Activated naive CD4-positive, alpha-beta T cell treated with anti-CD3 and anti-CD28 coated beads, Interleukin-2, amount 50 U/mL, for 24 hours (primary cell): Measurements from ENCODE around the gene TRNAU1AP.
"Not testable (repeated sequence)": the region's sequence is repeated elsewhere in the genome, so short reads cannot be mapped to it uniquely, and the experiment has no call there.

Experiments
- H3K27ac Mint-ChIP-seq: one replicate; pipeline ENCODE4 v1.8.0; 2021; ENCODE audit warnings: mild to moderate bottlenecking, mixed read lengths
- H3K27me3 Mint-ChIP-seq: one replicate; pipeline ENCODE4 v1.8.0; 2021; ENCODE audit warnings: mixed read lengths
- H3K36me3 Mint-ChIP-seq: one replicate; pipeline ENCODE4 v1.8.0; 2021; ENCODE audit warnings: mixed read lengths
- H3K4me1 Mint-ChIP-seq: one replicate; pipeline ENCODE4 v1.8.0; 2021; ENCODE audit warnings: mixed read lengths
- H3K4me3 Mint-ChIP-seq: one replicate; pipeline ENCODE4 v1.8.0; 2021; ENCODE audit warnings: mild to moderate bottlenecking, mixed read lengths
- H3K9me3 Mint-ChIP-seq: one replicate; pipeline ENCODE4 v1.8.0; 2021; ENCODE audit warnings: mixed read lengths

TRNAU1AP gene

GRCh38 chr1:28518000-28518744 lies 34.7 kb upstream of the TRNAU1AP start:
- Mint-ChIP-seq H3K4me1 (peaks cover 32% of the 10 kb centered on the region), H3K27me3 (no peaks in the 10 kb centered on the region), H3K27ac (peak overlapping the region; percentile 95), H3K9me3 (no peaks in the 10 kb centered on the region), H3K4me3 (peak overlapping the region; percentile 90), H3K36me3 (peaks cover 6% of the 10 kb centered on the region)

- peak overlapping the region; percentile 66 for H3K27ac Mint-ChIP-seq
- H3K27me3 Mint-ChIP-seq, result no peaks in the 10 kb centered on the region
- no peaks in the 10 kb centered on the region for H3K9me3 Mint-ChIP-seq
- H3K4me3 Mint-ChIP-seq, result peak overlapping the region; percentile 90
- H3K36me3 Mint-ChIP-seq, result peaks cover 6% of the 10 kb centered on the region
- H3K4me1 Mint-ChIP-seq, result peaks cover 32% of the 10 kb centered on the region
These were observed 34.0 kb upstream of the TRNAU1AP start for GRCh38 chr1:28518745-28519341.

- Mint-ChIP-seq H3K36me3 (peaks cover 3% of the 10 kb centered on the region), H3K4me1 (peaks cover 28% of the 10 kb centered on the region), H3K27ac (peak overlapping the region; percentile 68), H3K4me3 (peak overlapping the region; percentile 58), H3K9me3 (no peaks in the 10 kb centered on the region), H3K27me3 (no peaks in the 10 kb centered on the region)
These were observed 32.7 kb upstream of the TRNAU1AP start for GRCh38 chr1:28519946-28520725.

GRCh38 chr1:28520796-28521195 lies 32.1 kb upstream of the TRNAU1AP start:
- H3K27ac Mint-ChIP-seq, H3K4me3 Mint-ChIP-seq, H3K9me3 Mint-ChIP-seq, H3K36me3 Mint-ChIP-seq, H3K27me3 Mint-ChIP-seq: not testable (repeated sequence)
- H3K4me1 Mint-ChIP-seq, result peaks cover 28% of the 10 kb centered on the region

DNA sequence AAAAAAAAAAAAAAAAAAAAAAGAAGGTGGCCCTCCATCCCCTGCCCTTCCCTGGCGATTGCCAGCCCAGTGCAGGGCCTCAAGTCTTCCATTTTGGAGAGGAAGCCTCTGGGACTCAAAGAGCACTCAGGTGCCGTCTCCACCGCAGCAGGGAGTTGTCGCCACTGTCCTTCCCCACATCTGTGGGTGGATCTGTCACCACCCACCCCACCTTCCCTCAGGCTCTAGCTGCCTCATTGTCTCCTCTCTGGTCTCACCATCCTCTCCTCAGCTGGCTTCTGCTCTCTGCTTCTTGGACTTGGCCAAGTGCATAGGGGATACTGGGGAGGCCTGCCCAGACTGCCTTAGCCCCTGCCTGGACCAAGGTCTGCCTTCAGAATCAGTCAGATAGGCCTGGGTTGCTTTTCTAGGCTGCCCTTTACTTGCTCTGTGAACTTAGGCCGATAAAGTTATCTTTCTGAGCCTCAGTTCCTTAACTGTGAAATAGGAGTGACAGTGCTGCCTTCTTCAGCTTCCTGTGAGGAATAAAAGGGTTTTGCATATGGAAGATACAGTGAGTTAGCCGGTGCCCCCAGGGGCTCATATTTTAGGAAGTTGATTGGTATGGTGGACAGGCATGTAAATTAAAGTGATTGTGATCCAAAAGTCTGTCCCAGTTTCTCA lies 31.3 kb upstream of the TRNAU1AP start:
- Mint-ChIP-seq H3K4me1 (peaks cover 26% of the 10 kb centered on the region), H3K27me3 (no peaks in the 10 kb centered on the region), H3K36me3 (peaks cover 3% of the 10 kb centered on the region), H3K9me3 (no peaks in the 10 kb centered on the region), H3K4me3 (no peak overlapping the region), H3K27ac (peak overlapping the region; percentile 18)

GRCh38 chr1:28522537-28522936 lies 30.3 kb upstream of the TRNAU1AP start:
- not testable (repeated sequence) for H3K27me3 Mint-ChIP-seq, H3K9me3 Mint-ChIP-seq, H3K4me3 Mint-ChIP-seq, H3K36me3 Mint-ChIP-seq
- Mint-ChIP-seq H3K27ac (peak overlapping the region; percentile 83), H3K4me1 (peaks cover 19% of the 10 kb centered on the region)

DNA sequence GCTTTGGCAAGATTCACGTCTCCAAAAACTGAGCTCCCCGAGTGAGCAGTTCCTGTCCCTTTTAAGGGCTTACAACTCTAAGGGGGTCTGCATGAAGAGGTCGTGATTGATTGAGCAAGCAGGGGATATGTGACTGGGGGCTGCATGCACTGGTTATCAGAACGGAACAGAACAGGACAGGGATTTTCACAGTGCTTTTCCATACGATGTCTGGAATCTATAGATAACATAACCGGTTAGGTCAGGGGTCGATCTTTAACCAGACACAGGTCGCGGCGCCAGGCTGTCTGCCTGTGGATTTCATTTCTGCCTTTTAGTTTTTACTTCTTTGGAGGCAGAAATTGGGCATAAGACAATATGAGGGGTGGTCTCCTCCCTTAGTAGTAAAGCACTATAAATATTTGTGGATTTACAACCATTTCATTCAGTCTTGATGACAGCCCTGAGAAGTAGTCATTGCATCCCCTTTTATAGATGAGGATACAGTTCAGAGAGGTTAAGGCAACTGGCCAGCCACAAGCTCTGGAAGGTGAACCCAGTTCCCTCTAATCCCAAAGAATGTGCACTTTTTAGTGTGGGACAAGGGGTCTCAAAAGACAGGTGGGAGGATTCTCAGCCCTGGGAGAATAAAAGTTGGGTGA lies 27.8 kb upstream of the TRNAU1AP start:
- not testable (repeated sequence) for H3K4me1 Mint-ChIP-seq, H3K4me3 Mint-ChIP-seq, H3K9me3 Mint-ChIP-seq, H3K27me3 Mint-ChIP-seq, H3K36me3 Mint-ChIP-seq, H3K27ac Mint-ChIP-seq

- H3K27me3 Mint-ChIP-seq, result no peaks in the 10 kb centered on the region
- no peak overlapping the region for H3K27ac Mint-ChIP-seq
- peaks cover 6% of the 10 kb centered on the region for H3K36me3 Mint-ChIP-seq
- no peak overlapping the region for H3K4me3 Mint-ChIP-seq
- peaks cover 5% of the 10 kb centered on the region for H3K4me1 Mint-ChIP-seq
- H3K9me3 Mint-ChIP-seq, result no peaks in the 10 kb centered on the region
These were observed 26.0 kb upstream of the TRNAU1AP start for GRCh38 chr1:28526886-28527285.

DNA sequence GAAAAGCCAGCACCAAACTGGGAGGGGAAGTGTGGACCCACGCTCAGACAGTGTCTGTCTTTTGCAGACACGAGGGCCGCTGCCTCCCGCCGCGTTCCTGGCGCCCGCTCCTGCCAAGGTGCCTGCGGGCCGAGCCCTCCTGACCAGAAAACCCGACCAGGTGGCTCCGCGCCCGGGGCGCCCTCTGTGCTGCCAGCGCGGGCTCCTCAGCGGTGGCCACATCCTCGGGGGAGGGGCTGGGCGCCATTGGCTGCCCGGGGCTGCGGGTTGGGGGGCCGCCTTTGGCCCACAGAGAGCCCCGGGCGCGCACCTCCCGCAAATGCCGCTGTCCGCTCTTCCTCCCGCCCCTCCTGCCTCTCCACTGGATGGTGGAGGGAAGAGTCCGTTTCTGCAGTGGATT lies 22.4 kb upstream of the TRNAU1AP start:
- no peaks in the 10 kb centered on the region for H3K9me3 Mint-ChIP-seq
- H3K27ac Mint-ChIP-seq, result no peak overlapping the region
- H3K4me1 Mint-ChIP-seq, result no peaks in the 10 kb centered on the region
- H3K27me3 Mint-ChIP-seq, result no peaks in the 10 kb centered on the region
- H3K36me3 Mint-ChIP-seq, result peaks cover 11% of the 10 kb centered on the region
- no peak overlapping the region for H3K4me3 Mint-ChIP-seq

DNA sequence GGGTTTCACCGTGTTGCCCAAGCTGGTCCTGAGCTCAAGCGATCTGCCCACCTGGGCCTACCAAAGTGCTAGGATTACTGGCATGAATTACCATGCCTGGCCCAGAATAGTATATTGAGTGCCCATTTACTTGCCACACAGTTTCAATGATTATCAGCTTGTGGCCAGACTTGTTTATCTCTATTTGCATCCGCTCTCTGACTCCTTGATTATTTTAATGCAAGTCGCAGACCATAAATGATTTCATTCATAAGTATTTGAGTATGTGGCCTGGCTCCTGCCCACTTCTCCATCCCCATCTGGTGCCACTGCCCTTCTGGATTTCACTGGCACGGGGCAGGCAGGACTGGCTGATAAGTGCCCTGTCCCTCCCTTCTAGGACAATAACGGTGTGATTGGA lies 18.2 kb upstream of the TRNAU1AP start:
- peaks cover 13% of the 10 kb centered on the region for H3K36me3 Mint-ChIP-seq
- H3K9me3 Mint-ChIP-seq, result no peaks in the 10 kb centered on the region
- H3K27ac Mint-ChIP-seq, result no peak overlapping the region
- H3K4me3 Mint-ChIP-seq, result no peak overlapping the region
- H3K27me3 Mint-ChIP-seq, result no peaks in the 10 kb centered on the region
- no peaks in the 10 kb centered on the region for H3K4me1 Mint-ChIP-seq

DNA sequence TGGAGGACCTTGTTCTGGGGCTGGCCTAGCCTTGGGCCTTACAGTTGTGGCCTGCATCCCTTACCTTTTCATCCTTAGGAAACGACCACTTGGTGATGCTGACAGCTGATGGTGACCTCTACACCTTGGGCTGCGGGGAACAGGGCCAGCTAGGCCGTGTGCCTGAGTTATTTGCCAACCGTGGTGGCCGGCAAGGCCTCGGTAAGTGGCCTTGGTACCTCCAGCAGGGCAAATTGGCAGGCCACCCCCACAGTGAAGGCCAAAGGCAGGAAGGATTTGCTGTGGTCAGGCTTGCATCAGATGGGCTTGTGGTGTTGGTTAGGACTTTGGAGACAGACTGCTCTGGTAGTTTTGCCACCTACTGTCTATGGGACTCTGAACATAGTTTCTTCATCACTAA lies 17.7 kb upstream of the TRNAU1AP start:
- no peaks in the 10 kb centered on the region for H3K9me3 Mint-ChIP-seq
- no peak overlapping the region for H3K4me3 Mint-ChIP-seq
- H3K27ac Mint-ChIP-seq, result no peak overlapping the region
- peaks cover 13% of the 10 kb centered on the region for H3K36me3 Mint-ChIP-seq
- H3K27me3 Mint-ChIP-seq, result no peaks in the 10 kb centered on the region
- H3K4me1 Mint-ChIP-seq, result no peaks in the 10 kb centered on the region

DNA sequence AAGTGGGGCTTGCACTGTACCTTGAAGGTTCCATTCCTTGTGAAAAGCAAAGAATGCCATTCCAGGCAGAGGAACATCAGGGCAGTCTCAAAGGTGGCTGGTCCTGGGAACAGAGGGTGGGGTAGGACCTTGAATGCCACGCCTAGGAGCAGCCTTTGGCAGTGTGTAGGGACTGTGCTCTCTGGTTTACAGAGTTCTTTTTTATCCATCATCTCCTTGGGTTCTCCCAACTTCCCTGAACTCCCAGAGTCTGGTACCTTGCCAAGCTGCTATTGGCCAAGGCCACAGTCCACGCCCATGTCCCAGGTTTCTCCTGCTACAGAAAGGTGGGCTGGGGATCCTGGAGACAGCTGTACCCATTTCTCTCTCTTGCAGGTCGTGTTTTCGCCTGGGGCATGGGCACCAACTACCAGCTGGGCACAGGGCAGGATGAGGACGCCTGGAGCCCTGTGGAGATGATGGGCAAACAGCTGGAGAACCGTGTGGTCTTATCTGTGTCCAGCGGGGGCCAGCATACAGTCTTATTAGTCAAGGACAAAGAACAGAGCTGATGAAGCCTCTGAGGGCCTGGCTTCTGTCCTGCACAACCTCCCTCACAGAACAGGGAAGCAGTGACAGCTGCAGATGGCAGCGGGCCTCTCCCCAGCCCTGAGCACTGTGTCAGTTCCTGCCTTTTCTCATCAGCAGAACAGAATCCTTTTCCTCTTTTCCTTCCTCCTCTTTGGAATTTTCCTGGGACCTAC lies 15.3 kb upstream of the TRNAU1AP start:
- Mint-ChIP-seq H3K9me3 (no peaks in the 10 kb centered on the region), H3K27ac (no peak overlapping the region), H3K36me3 (peaks cover 6% of the 10 kb centered on the region), H3K4me3 (no peak overlapping the region), H3K27me3 (no peaks in the 10 kb centered on the region), H3K4me1 (no peaks in the 10 kb centered on the region)

GRCh38 chr1:28538286-28538685 lies 14.6 kb upstream of the TRNAU1AP start:
- H3K4me3 Mint-ChIP-seq, result no peak overlapping the region
- no peaks in the 10 kb centered on the region for H3K9me3 Mint-ChIP-seq
- no peaks in the 10 kb centered on the region for H3K27me3 Mint-ChIP-seq
- H3K36me3 Mint-ChIP-seq, result peaks cover 6% of the 10 kb centered on the region
- H3K27ac Mint-ChIP-seq, result no peak overlapping the region
- no peaks in the 10 kb centered on the region for H3K4me1 Mint-ChIP-seq

GRCh38 chr1:28540651-28541050 lies 12.2 kb upstream of the TRNAU1AP start:
- no peak overlapping the region for H3K4me3 Mint-ChIP-seq

More at GRCh38 chr1:28540651-28541050, 12.2 kb upstream of the TRNAU1AP start:
- no peaks in the 10 kb centered on the region for H3K27me3 Mint-ChIP-seq
- H3K4me1 Mint-ChIP-seq, result no peaks in the 10 kb centered on the region
- H3K27ac Mint-ChIP-seq, result no peak overlapping the region
- peaks cover 3% of the 10 kb centered on the region for H3K36me3 Mint-ChIP-seq
- no peaks in the 10 kb centered on the region for H3K9me3 Mint-ChIP-seq
